ENCODE measurements around the gene LAX1.

Gene LAX1

GRCh38 chr1:203799157-203799556, 34.2 kb downstream of the LAX1 start:
- in situ Hi-C loops (cut with HindIII; ENCODE audit: low sequenced_read_pairs) = no loop called here

DNA sequence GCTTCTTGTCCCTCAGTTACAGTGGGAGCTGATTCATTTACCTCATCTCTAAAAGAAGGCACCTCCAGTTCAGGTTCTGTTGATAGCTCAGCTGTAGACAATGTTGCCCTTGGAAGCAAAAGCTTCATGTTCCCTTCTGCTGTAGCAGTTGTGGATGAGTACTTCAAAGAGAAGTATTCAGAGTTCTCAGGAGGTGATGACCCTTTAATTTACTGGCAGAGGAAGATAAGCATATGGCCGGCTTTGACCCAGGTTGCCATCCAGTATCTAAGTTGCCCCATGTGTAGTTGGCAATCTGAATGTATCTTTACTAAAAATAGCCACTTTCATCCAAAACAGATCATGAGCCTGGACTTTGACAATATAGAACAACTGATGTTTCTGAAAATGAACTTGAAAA, 35.0 kb downstream of the LAX1 start:
- in situ Hi-C loops (cut with HindIII; ENCODE audit: low sequenced_read_pairs) = no loop called here

DNA sequence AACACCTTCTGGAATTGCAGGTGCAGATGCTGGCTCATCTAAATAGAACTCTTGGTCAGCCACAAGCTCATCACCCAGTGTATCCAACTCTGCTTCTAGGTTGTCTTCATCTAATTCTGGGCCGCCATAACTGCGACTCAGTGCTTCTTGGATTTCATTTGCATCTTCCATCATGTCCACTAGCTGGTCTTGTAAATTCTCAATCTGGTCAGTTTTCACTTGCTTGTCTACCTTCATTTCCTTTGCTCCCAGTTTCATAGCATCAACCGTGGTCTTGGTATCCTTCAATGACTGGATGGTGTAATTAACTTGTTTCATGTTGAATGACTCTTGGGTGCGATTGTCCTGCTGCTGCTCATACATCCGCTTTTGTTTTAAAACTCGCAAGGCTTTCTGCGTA, 40.7 kb downstream of the LAX1 start:
- in situ Hi-C loops (cut with HindIII; ENCODE audit: low sequenced_read_pairs) = no loop called here

- in situ Hi-C loops (cut with HindIII; ENCODE audit: low sequenced_read_pairs) = no loop called here
Measured at GRCh38 chr1:203807196-203807595, 42.2 kb downstream of the LAX1 start.

DNA sequence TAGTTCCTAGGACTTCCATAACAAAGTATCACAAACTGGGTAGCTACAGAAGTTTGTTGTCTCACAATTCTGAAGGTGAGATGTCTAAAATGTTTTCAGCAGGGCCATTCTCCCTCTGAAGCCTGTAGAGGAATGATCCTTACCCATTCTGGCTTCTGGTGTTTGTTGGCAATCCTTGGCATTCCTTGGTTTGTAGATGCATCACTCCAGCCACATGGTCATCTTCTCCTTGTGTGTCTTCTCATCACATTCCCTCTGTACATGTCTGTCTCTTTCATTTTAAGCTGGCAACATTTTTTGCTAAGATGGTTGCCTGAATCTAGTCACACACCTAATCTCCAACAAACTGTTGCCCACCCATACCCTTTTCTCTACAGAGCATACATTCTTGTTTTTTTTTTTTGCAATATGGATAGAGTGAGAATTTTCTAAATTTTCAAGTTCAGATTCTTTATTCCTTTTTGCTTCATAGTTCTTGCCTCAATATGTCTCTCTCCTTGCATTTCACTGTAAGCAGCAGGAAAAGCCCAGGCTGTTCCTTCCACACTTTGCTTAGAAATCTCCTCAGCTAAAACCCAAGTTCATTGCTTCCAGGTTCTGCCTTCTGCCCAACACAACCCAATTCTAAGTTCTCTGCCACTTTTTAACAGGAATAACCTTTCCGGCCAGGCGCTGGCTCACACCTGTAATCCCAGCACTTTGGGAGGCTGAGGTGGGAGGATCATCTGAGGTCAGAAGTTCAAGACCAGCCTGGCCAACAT, 48.8 kb downstream of the LAX1 start:
- in situ Hi-C loops (cut with HindIII; ENCODE audit: low sequenced_read_pairs) = no loop called here

GRCh38 chr1:203818399-203818798, 53.4 kb downstream of the LAX1 start:
- in situ Hi-C loops (cut with HindIII; ENCODE audit: low sequenced_read_pairs) = no loop called here

- in situ Hi-C loops (cut with HindIII; ENCODE audit: low sequenced_read_pairs) = no loop called here
Measured at GRCh38 chr1:203823306-203823705, 58.3 kb downstream of the LAX1 start.

All from DLD1 (cell line).